Activated CD8-positive, alpha-beta memory T cell treated with anti-CD3 and anti-CD28 coated beads for 4 hours (primary cell): ENCODE results near the gene CDR2L.

Experiments
- DNase-seq, 2 donors: peaks; one replicate each; pipeline ENCODE4 v3.0.0-alpha.2; 2020; ENCODE audit warnings: low read depth in 2 of 2

CDR2L gene

DNA sequence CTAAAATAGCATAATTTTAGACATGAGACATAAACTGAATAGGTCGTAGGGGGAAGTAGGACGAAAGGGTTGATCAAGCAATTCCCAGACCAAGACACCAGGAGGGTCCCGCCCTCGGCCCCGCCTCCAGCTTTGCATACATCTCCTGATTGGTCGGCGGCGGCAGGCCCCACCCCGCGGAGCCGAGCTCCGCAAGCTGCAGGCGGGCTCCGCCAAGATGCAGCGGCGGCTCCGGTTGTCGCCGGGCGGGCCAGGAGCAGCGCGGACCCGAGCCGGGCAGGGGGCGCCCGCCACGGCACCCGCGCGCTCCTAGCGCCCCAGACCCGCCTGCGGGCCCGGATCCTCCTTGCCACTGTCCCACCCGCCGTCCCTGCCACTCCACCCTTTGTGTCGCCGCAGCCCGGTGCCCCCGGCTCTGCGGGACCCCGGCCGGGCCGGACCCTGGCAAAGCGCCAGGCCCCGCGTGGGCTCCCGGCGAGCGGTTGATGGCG lies at the start of gene CDR2L:
Gene CDR2L, plus strand, starts transcription at position 215 of the 491 bp plus-strand sequence. CDS start 412 bp downstream, outside the sequence.
- peak; percentile 81 to 82 for DNase-seq

DNA sequence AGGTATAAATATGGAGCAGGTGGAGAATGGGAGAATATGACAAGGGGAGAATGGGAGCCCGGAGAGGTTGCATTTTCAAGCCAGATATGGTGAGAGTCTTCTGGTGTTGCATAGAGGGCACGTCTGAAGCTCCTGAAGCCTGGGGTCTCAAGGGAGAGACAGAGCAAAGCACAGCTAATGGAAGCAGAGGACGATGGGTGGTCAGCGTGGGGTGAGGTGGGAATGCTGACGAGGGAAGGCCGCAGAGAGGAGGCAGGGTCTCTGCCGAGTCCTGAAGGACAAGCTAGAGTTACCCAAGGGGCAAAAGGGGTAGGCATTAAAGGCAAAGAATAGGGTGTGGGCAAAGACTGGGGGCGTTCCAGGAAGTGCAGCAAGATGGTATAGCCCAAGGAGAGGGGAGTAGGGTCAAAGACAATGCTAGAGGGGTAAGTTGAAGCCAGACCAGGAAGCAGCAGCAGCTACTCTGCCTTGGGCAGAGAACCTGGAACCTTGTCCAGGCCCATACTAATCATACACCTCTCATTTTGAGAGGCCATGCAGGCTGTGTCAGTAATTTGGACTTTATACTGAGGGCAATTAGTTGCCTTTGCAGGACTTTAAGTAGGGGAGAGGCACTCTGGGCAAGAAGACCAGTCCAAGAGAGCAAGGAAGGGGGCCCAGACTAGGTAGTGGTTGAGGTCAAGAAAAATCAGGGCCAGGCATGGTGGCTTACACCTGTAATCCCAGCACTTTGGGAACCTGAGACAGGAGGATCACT lies 49.1 kb upstream of the CDR2L start:
- no peak for DNase-seq

DNA sequence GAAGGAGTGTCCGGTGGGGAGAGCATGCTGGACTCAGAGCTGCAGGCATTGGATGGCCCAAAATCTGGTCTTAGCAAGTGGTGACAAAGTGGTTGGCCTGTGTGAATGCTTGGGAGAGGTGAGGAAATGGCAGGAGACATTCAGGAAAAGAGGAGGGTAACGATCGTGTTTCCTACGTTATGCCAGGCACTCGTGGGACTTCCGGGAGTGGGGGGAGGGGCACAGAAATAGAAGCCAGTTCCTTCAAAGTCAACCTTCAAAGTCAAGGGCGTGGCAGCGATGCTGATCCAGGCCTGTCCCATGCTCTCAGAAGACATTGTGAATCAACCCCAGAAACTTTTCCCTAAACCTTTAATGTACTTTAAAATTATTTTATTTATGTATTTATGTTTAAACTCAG lies 47.9 kb upstream of the CDR2L start:
- DNase-seq = no peak

DNA sequence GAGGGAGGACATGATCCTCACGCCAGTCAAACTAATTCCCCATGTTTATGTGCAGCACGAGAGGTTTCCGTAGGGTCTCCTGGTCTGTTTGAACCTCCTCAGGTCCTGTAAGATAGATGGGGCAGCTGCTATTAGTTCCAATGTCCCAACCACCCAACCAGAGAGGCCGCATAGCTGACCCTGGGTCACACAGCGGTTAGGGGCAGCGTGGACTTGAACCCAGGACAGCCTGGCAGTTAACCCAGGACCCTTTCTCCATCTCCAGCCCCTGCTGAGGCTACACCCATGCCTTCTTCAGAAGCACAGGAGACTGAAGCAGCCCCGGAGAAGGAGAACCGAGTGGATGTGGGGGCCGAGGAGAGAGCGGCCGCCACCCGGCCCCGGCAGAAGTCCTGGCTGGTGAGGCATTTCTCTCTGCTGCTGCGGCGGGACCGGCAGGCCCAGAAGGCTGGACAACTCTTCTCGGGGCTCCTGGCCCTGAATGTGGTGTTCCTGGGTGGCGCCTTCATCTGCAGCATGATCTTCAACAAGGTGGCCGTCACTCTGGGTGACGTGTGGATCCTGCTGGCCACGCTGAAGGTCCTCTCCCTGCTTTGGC lies 46.2 kb upstream of the CDR2L start:
- DNase-seq = no peak

DNA sequence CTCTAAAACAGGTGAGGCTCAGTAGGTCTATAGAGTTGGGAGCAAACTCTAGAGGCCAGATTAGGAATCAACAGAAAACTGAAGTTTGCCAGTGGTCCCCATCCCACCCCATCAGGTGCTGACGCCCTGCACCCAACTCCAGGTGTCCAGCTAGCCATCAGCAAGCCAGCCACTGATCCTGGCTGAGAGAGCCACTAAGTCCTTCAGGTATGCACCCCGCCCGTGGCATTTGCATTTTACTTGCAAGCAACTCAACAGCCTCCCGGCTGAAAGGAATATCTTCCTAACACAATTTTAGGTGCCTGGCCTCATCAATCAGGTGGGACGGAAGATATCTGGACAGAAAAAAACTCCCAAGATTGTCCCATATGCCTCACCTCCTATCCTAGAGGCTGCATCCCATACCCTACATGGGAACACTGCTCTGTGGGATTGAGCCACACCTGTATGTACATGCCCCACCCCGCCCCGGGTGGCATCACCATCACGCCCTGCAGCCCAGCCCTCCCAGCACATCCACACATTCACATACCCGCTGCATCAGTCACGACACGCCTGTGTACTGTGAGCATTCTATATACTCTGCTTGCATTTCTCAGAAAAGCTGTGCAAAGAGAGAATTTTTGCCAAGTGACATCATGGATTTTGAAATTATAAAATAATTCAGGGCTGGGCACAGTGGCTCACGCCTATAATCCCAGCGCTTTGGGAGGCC lies 43.5 kb upstream of the CDR2L start:
- no peak for DNase-seq

DNA sequence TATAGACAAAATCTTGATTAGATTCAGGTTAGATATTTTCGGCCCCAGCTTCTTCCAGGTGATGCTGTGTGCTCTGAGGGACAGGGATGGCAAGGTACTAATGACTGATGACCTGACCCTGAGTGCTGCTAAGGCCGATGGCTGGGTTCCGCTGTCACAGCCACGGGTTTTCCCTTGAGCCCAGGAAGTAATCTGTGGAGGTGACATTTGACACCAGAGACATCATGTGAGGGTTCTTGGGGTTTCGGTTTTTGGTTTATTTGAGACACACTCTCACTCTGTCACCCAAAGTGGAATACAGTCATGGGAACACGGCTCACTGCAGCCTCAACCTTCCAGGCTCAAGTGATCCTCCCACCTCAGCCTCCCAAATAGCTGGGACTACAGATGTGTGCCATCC lies 41.9 kb upstream of the CDR2L start:
- no peak for DNase-seq

DNA sequence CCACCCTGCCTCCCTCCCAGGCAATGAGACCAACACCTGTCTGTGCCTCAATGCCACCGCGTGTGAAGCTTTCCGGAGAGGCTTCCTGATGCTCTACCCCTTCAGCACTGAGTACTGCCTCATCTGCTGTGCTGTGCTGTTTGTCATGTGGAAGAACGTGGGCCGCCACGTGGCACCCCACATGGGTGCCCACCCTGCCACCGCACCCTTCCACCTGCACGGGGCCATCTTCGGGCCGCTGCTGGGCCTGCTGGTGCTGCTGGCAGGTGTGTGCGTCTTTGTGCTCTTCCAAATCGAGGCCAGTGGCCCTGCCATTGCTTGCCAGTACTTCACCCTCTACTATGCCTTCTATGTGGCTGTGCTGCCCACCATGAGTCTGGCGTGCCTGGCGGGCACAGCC lies 40.8 kb upstream of the CDR2L start:
- DNase-seq = no peak

DNA sequence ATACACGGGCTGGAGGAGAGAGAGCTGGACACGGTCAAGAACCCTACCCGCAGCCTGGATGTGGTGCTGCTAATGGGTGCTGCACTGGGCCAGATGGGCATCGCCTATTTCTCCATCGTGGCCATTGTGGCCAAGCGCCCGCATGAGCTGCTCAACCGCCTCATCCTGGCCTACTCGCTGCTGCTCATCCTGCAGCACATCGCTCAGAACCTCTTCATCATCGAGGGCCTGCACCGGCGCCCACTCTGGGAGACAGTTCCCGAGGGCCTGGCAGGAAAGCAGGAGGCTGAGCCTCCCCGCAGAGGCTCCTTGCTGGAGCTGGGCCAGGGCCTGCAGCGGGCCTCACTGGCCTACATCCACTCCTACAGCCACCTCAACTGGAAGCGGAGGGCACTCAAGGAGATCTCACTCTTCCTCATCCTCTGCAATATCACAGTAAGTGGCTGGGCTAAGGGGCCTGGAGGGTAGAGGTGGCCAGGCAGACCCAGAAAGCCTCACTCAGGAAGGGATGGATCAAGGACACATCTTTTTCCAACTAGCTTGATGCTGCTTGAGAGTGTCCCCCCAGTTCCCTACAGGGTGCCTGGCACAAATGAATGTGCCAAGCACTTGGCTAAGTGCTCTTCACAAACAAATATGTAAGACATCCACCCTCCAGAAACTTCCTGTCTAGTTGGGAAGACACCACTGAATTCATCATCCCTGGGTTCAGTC lies 40.2 kb upstream of the CDR2L start:
- DNase-seq = no peak

DNA sequence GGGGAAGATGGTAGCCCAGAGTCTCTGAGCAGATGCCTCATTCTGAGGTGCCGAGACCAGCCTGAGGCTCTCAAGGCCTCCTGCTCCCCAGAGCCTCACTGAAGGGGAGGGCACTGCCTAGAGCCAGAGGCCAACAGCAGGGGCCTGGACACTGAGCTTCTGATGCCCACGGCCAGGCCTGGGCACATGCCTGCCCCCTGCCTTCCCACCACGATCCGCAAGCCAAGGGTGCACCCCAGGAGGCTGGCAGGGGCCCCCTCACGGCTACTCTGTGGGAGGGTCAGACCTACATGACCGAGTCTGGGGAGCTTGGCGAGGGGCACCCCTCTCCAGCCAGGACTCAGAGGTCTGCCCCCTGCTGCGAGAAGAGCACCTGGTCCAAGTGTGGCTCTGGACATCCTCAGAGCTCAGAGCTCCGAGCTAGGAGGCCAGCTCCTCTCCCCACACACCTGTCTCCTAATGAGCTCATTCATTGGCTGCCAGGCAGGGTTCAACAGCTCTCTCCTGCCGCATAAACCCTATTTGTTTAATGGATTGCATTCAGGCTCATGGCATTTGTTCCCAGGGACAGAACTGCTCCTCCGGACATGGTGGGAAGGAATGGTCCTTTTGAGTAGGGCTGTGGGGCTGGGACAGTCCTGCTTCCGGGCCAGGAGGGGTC lies 37.8 kb upstream of the CDR2L start:
- no peak for DNase-seq

DNA sequence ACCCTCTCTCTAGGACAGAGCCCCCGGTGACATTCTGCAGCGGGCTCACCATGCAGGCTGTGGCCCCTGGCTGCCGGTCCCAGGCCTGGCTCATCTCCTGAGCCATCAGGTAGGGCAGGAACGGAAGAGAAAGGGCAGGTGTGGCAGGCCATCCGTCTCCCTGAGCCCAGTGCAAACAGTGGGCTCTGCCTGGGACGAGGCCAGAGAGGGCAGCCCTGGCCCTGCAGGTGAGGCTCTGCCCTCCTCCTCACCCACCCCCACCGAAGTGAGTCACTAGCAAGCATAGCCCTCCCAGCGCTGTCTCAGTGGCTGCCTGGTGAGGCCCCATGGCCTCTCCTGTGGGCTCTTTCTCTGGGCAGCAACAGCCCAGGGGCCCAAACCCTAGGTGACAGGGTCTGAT lies 37.2 kb upstream of the CDR2L start:
- no peak for DNase-seq

DNA sequence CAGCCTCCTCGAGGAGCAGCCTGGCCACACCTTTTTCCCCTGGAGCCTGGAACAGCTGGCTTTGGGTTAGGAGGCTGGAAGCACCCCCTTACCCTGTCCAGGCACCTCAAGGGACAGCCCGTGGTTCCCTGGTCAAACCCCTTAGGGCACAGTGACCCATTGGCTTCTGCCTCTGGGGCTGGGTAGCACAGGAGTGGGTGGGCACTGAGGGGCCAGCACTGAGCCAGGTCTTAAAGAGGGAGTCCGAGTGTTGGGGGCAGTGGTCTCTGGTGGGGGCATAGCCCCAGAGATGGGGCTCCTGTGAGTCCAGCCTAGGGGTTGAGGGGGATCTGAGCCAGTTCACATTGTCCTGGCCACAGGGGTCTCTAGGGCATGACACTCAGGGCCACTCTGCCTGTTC lies 36.4 kb upstream of the CDR2L start:
- no peak for DNase-seq

DNA sequence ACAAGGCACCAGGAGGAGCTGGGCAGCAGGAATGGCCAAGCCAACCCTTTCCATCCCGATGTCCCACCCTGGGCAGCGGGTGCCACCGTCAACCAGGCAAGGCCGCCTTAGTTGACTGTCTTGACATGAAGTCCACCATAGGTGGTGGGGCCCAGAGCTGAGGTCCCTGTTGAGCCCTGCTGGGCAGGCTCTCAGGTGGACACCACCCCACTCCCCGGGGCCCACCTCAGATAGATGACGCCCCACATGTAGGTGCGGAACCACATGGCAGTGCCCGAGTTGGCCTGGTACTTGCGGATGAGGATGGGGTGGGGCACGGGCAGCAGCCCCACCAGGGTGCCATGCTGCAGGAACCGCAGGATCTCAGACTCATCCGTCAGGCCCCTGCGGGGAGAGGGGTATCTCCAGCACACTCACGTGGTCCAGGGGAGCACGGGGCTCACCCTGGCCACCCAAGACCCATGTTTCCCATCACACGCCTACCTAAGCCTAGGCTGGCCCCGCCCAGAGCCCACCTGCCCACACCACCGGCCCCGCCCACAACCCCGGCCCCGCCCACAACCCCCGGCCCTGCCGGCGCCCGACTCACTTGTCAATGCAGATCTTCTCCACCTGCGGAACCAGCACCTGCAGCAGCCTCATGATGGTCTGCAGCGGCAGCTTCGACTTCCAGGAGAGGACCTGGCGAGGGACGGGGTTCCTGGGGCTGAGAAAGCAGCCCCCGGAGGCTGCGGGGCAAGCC lies 35.6 kb upstream of the CDR2L start:
- no peak for DNase-seq

DNA sequence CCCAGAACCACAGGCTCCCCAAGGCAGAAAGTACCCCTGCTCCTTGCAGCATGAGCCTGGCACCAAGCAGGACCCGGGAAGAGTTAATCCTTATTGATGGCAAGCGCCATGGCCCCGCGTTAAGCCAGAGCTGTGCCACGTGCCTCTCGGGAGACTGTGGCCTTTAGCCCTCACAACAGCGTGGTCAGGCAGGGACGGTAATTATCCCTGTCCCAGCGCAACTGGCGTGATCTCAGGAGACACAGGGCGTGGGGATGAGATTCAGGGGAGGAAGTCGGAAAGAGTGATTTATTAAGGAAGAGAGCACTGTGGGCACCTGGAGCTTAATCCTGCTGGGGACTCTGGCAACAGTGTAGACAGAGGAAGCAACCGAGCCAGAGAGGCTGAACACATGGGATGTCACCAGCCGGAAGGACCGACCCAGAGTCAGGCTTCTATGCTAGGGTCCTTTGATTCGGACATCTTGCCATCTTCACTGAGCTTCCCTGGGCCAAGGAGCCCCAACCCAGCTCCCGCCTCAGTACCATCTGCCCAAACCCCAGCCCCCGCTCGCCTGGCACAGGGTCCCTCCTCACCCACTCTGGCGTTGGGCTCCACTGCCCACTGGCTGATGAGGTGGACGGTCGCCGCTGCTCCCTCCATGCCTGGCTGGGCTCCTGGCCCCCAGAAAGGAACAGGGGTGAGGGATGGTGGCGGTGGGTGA lies 34.9 kb upstream of the CDR2L start:
- no peak for DNase-seq

DNA sequence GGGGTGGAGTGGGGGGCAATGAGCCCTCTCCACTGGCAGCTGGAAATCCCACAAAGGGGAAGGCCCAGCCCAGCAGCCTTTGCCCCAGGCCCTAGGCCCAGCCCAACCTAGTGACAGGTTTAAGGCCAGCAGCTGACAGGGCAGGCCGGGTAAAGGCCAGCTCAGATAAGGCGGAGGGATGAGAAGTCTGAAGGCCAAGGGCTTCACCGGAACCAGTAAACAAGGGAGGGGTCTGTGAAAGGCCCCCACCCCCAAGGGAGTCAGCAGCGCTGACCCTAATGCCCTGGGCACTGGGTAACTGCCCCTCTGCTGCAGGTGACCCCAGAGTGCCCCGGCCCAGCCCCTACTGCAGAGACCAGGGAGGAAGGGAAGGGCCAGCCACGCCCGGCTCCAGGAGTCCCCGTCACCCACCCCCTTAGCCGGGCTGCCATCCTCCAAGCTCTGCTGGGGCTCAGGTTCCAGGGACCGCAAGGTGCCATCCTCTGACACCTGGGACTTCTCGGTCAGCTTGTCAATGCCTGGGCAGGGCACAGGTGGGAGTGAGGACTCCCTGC lies 34.2 kb upstream of the CDR2L start:
- DNase-seq = no peak

DNA sequence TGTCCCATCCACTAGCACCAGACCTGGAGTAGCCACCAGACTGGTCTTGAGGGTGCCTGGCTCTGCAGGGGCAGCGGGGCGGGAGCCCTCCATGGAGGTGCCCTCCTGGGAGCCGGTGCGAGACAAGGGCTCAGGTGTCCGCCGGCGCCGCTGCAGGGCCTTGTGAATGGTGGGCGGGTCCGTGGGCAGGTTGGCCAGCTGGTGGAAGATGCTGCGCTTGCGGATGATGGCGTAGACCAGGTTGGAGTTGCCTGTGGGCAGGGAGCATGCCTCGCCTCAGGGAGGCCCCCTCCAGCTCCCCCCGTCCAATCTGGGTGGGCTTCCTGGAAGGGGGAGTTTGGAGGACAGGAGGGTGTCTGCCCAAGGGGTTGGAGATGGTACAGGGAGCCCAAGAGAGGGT lies 33.3 kb upstream of the CDR2L start:
- DNase-seq = no peak

DNA sequence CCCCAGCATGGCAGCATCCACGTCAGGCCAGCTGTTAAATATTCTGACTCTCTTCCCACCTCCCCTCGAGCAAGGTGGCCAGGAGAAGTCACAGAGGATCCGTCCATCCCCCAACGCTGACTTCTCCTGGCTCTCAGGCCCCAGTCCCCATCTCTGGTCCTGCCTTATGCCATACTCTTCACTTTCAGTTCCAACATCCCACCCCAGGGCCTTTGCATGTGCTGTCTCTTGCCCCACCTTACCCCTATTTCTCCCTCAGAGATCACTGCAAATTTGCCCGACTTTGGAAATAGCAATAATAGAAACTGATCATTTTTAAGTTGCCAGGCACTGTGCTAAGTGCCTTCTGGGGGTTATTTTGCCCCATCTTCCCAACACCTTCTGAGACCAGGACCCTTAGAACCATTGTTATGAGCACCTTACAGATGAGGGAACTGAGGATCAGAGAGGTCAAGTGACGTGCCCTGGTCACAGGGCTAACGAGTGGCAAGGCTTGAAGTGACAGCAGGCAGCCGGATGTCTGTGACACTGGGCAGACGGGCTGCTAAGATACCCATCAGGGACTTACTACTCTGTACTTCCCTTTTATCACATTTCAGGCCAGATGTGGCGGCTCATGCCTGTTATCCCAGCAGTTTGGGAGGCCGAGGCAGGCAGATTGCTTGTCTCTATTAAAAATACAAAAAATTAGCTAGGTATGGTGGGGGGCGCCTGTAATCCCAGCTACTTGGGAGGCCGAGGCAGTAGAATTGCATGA lies 32.6 kb upstream of the CDR2L start:
- no peak for DNase-seq

DNA sequence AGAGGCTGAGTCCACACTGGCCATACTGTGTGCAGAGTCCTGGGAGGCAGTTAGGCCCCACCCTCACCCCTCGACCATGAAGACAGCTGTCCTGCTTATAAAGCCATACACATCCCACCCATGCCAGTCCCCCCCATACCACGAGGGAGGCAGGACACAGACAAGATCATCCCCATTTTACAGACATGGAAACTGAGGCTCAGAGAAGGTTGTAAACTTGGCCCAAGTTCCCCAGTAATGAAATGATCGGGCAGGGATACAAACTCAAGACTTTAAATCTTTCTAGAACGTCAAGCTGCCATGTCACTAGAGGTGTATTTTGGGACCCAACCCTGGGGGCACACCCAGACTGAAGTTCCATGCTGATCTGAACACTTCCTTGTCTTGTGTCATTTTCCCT lies 31.3 kb upstream of the CDR2L start:
- no peak for DNase-seq

DNA sequence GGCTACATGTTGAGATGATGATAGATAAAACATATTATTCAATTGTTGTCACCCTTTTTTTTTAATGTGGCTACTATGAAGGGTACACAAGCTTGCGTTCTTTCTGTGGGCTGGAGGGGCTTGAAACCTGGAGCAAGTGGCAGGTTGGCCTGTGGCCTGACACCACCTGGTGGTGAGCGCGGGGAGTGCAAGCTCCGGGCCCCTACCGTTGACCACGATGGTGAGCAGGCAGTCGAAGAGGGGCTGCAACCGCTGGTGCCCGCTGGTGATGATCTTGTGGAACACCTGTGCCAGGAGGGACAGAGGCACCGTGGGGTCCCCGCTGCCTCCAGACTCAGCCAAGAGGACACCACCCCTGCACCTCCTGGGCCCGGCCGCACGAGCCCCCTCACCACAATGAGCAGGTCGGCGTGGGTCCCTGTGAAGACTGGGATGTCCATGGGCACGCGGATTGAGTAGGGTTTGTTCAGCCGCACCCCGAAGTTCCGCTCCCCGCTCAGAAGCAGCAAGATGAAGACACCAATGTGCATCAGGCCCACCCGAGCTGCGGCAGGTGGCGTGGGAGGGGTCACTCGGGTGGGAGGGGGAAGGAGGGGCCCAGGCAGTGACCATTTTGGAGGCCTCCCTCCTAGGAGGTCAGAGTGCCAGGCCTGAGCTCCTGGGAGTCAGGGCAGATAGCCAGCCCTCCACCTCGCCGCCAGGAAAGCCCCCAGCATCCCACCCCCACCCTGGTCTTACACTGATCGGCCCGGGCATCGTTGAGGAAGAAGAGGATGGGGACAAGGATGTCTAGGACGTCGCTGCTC lies 29.3 kb upstream of the CDR2L start:
- peak; percentile 58 to 63 for DNase-seq
